ENCODE measurements around the gene KRT80.

The KRT80 gene

DNA sequence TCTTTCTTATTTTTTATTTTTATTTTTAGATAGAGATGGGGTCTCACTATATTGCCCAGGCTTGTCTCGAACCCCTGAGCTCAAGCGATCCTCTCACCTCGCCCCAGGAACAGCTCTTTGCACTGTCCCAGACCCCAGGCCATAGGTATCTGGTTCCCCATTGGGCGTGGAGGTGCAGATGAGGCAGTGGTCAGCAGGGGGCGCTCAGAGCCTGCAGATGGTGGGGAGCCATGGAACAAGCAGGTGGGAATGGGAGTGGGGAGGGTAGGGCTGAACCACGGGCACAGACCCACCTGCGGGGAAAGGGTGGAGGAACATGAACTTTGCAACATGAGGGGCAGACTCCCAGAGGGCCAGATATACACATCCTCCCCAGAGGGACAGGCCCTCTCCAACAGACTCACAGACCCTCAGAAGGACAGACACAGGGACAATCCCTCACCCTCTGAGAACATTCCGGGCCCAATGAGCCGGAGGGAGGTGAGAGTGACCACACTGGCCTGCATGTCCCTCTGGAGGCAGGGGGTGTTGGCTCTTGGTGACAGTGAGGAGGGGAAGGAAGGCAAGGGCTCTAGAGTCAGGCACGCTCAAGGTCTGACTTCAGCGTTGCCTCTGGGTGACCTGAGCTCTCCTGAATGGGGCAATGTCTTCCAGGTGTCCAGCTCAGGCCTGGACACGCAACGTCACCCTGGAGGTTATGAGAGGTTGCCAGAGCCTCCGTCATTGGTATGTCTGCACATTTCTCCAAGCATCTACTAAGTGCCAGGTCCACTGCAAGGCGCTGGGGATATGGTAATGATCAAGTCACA lies 34.9 kb downstream of the KRT80 start:
- H3K27me3 ChIP-seq (ENCODE audit: insufficient read depth, low read length): no peaks in the 10 kb centered on the region
- H3K27ac ChIP-seq (ENCODE audit: low read depth, low read length): no peak overlapping the region
- H3K9ac ChIP-seq (ENCODE audit: low read depth, low read length): no peak overlapping the region
- H3K4me3 ChIP-seq (ENCODE audit: low read length): no peak overlapping the region
- WGBS: 55% methylated on average over 15 of the region's 15 CpGs
- H3K9me3 ChIP-seq (ENCODE audit: insufficient read depth, low read depth, low read length): no peaks in the 10 kb centered on the region
- H3K36me3 ChIP-seq (ENCODE audit: insufficient read depth, low read length): no peaks in the 10 kb centered on the region
- H3K4me1 ChIP-seq (ENCODE audit: insufficient read depth, low read length): no peaks in the 10 kb centered on the region

DNA sequence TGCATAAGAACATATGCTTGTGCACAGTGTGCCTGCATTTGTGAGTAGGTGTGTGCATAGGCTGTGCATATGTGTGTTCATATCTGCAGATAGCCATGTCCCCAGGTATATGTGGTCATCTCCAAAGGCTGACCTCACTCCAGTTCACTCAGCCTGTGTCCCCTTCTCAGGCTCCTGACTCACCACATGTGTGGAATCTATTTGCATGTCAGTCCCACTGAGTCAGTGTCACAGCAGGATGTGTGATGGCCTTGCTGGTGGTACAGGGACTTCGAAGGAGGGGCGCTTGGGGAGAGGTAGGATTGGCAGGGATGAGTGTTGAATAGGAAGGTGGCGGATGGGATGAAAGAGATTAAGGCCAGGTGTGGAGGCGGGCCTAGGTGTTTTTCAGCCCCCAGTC lies 35.5 kb downstream of the KRT80 start:
- Histone ChIP-seq H3K36me3 (ENCODE audit: insufficient read depth, low read length) (no peaks in the 10 kb centered on the region), H3K9ac (ENCODE audit: low read depth, low read length) (no peak overlapping the region), H3K9me3 (ENCODE audit: insufficient read depth, low read depth, low read length) (no peaks in the 10 kb centered on the region), H3K27ac (ENCODE audit: low read depth, low read length) (no peak overlapping the region), H3K27me3 (ENCODE audit: insufficient read depth, low read length) (no peaks in the 10 kb centered on the region), H3K4me3 (ENCODE audit: low read length) (no peak overlapping the region), H3K4me1 (ENCODE audit: insufficient read depth, low read length) (no peaks in the 10 kb centered on the region)
- 66% methylated on average over 4 of the region's 4 CpGs for WGBS

DNA sequence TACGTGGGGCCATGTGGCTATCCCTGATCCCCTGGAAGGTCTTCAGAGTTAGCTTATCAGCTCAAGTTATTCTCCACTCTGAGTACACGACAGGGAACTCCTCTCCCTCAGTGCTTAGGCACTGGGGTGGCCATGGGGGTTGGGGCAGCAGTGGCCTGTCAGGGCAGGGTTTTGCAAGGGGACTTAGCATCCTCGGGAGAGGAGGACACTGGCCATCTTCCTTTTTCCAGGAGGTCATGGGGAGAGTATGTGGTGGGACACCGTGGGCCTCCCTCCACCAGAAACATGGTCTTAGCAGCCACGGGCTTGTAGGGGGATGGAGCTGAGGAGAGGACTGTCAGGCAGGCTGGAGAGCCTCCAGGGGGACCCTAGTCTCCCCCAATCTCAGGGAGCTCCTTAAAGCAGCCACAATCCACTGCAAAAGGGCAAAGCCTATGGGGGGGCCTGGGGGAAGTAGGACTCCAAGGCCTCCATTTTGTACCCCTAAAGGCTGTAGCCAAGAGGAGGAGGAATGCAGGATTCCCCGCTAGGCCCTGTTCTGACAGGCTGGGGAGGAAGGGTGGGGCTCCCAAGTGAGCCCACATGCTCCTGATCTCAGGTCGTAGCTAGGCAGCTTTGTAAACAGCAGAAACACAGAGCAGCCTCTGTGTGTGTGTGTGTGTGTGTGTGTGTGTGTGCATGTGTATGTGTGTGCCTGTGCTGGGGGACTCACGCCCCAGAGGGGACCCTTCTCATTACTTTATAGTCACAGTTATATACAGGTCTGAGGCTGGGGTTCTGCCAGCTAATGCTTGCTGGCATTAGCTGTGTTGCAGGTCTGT lies 36.6 kb downstream of the KRT80 start:
- Histone ChIP-seq H3K9ac (ENCODE audit: low read depth, low read length) (no peak overlapping the region), H3K9me3 (ENCODE audit: insufficient read depth, low read depth, low read length) (no peaks in the 10 kb centered on the region), H3K27ac (ENCODE audit: low read depth, low read length) (no peak overlapping the region), H3K4me3 (ENCODE audit: low read length) (no peak overlapping the region), H3K36me3 (ENCODE audit: insufficient read depth, low read length) (no peaks in the 10 kb centered on the region), H3K27me3 (ENCODE audit: insufficient read depth, low read length) (no peaks in the 10 kb centered on the region), H3K4me1 (ENCODE audit: insufficient read depth, low read length) (no peaks in the 10 kb centered on the region)
- 87% methylated on average over 7 of the region's 8 CpGs for WGBS

DNA sequence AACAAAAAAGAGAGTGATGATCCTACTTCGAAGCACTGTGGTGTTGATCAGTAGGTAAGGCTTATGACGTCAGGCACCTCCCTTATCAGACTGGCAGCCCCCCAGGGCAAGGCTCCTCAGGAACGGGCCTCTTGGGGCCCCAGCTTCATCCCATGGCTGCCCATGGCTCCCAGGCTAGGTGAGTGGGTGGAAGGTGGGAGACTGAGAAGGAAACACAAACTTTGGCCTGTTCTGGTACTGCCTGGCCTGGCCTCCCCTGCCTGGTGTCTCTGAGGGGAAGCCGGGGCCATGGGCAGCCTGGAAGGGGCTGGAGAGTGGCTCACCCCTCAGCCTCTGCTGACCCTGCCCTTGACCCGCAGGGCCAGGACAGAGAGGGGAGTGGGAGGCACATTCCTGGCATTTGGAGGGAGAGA lies 38.9 kb downstream of the KRT80 start:
- Histone ChIP-seq H3K9ac (ENCODE audit: low read depth, low read length) (no peak overlapping the region), H3K9me3 (ENCODE audit: insufficient read depth, low read depth, low read length) (no peaks in the 10 kb centered on the region), H3K4me1 (ENCODE audit: insufficient read depth, low read length) (peaks cover 8% of the 10 kb centered on the region; the same call in 1 of the 2 replicates), H3K27me3 (ENCODE audit: insufficient read depth, low read length) (no peaks in the 10 kb centered on the region), H3K27ac (ENCODE audit: low read depth, low read length) (no peak overlapping the region), H3K4me3 (ENCODE audit: low read length) (no peak overlapping the region), H3K36me3 (ENCODE audit: insufficient read depth, low read length) (no peaks in the 10 kb centered on the region)
- 94% methylated on average over 5 of the region's 5 CpGs for WGBS

DNA sequence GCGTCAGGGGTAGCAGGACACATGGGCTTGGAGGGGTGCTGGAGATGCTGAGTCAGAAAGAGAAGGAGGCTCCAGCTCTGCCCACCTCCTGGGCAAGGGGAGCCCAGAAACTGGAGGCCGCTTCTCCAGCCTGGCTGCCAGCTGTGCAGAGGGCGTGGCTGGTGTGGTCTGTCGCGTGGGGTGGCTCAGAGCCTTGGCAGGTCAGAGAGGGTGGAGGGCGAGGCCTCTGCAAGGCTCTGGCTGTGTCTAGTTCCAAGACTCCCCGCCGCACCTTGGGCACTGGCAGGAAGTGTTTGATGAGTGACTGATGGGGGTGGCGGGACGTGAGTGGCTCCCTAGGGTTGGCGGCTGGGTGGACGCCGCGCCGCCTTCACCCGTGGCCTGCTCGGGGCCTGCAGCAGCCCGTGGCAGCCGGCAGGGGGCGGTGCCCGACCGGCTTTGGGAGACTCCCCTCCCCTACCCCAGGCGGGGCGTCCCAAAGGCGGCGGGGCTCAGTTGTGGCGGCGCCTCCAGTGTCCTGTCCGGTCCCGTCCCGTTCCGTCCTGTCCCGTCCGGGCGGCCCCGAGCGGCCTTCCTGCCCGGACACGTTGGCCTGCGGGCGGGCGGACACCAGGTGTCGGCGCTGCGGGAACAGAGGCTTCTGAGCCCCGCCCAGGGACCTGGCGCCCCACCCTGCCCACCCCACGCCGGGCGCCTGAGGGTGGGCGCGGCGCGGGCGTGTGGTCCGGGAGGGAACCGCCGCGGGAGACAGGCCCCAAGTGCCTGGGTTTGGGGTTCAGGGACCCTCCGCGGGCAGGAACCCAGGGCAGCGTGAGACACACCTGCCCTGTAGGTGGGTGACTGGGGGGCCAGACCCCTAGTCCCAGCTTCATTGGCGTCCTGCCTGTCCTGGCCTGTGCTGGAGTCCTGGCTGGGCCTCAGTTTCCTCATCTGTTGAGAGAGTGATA lies 39.7 kb downstream of the KRT80 start:
- H3K27me3 ChIP-seq (ENCODE audit: insufficient read depth, low read length): no peaks in the 10 kb centered on the region
- no peak overlapping the region; the same call in 1 of the 2 replicates for H3K4me3 ChIP-seq (ENCODE audit: low read length)
- no peaks in the 10 kb centered on the region for H3K9me3 ChIP-seq (ENCODE audit: insufficient read depth, low read depth, low read length)
- H3K27ac ChIP-seq (ENCODE audit: low read depth, low read length): no peak overlapping the region
- peaks cover 8% of the 10 kb centered on the region for H3K4me1 ChIP-seq (ENCODE audit: insufficient read depth, low read length)
- WGBS: 89% methylated on average over 63 of the region's 63 CpGs
- H3K36me3 ChIP-seq (ENCODE audit: insufficient read depth, low read length): no peaks in the 10 kb centered on the region
- no peak overlapping the region; the same call in 1 of the 2 replicates for H3K9ac ChIP-seq (ENCODE audit: low read depth, low read length)

DNA sequence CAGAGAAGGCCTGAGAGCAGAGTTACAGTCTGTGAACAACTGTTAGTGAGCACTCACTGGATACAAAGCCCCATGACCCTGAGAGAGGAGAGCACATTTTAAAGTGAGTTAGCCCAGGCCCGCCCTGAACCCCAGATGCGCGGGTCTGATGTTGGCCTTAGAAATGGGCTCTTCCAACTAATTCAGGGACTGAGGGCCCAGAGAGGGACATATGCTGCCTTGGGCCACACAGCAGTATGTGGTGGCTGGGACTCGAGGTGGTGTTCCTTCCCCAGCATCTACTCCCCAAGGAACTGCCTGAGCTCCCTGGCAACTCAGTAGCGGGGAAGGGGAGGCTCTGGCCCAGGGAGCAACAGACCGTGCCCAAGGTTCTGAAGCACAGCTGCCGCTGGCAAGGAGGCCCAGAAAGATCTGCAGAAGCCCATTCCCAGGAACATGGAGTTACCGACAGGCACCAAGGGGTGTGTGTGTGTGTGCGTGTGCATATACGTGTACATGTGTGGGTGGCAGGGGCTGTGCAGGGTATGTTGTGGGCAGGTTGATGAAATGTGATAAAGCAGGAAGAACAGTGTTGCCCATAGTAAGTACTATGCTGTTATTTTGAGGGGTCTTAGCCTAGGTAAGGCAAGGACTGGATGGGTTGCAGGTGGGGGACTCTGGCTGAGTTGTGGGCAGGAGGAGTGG lies 40.5 kb downstream of the KRT80 start:
- Histone ChIP-seq H3K9ac (ENCODE audit: low read depth, low read length) (no peak overlapping the region; the same call in 1 of the 2 replicates), H3K4me3 (ENCODE audit: low read length) (no peak overlapping the region), H3K36me3 (ENCODE audit: insufficient read depth, low read length) (no peaks in the 10 kb centered on the region), H3K4me1 (ENCODE audit: insufficient read depth, low read length) (peaks cover 11% of the 10 kb centered on the region), H3K27ac (ENCODE audit: low read depth, low read length) (no peak overlapping the region), H3K27me3 (ENCODE audit: insufficient read depth, low read length) (no peaks in the 10 kb centered on the region), H3K9me3 (ENCODE audit: insufficient read depth, low read depth, low read length) (no peaks in the 10 kb centered on the region)
- 94% methylated on average over 10 of the region's 10 CpGs for WGBS

DNA sequence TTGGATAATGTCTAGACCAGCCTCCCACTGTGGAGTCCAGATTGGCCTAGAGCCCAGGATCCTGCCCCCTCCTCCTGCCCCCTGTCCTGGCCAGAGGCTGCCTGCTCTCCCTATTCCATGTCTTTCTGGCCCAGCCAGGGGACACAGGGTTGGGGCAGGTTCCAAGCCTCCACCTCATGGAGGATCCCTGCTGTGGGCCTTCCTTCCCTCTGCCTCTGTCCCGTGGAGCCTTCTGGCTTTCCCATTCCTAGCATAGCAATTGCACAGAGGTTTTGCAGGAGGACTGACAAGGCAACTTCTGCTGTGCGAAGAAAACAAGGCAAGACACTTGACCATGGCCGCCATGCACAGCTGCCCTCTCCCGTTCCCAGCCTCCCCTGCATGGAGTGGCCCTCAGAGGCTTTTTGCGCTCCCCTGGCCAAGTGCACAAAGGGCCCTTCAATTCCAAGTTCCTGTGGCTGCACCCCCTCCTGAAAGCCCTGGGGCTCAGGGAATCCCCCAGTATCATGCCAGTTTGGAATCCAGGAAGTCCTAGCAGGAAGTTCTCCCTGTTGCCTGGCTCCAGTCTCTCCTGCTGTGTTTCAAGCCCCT lies 42.1 kb downstream of the KRT80 start:
- 78% methylated on average over 5 of the region's 5 CpGs for whole genome bisulfite sequencing
- Histone ChIP-seq H3K36me3 (ENCODE audit: insufficient read depth, low read length) (no peaks in the 10 kb centered on the region), H3K9ac (ENCODE audit: low read depth, low read length) (no peak overlapping the region), H3K4me1 (ENCODE audit: insufficient read depth, low read length) (peaks cover 11% of the 10 kb centered on the region), H3K27ac (ENCODE audit: low read depth, low read length) (no peak overlapping the region), H3K27me3 (ENCODE audit: insufficient read depth, low read length) (no peaks in the 10 kb centered on the region), H3K4me3 (ENCODE audit: low read length) (no peak overlapping the region), H3K9me3 (ENCODE audit: insufficient read depth, low read depth, low read length) (no peaks in the 10 kb centered on the region)

DNA sequence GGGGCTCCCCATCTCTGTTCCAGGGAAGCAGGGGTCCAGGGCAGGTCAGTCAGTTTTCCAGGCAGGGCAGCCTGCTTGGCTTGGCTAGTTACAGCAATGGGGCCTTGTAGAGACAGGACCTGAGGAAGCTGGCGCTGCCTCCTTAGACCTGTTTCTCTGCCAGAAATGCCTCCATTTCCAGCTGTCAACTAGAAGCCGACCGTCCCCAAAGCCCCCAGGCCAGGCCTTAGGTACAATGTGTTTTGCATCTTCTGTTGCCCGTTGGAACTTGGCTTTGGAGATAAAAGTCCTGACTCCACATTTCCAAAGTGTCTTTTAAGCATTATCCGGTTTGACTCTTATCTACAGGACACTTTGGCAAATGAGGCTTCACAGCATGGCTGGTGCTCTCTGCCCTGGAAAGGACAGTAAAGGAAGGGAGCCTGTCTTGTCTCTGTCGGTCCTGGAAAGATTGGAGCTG lies 42.6 kb downstream of the KRT80 start:
- WGBS: 81% methylated on average over 6 of the region's 6 CpGs
- Histone ChIP-seq H3K27me3 (ENCODE audit: insufficient read depth, low read length) (no peaks in the 10 kb centered on the region), H3K9me3 (ENCODE audit: insufficient read depth, low read depth, low read length) (no peaks in the 10 kb centered on the region), H3K27ac (ENCODE audit: low read depth, low read length) (peak overlapping the region; percentile 59; the same call in 1 of the 2 replicates), H3K4me3 (ENCODE audit: low read length) (no peak overlapping the region), H3K4me1 (ENCODE audit: insufficient read depth, low read length) (peaks cover 11% of the 10 kb centered on the region), H3K9ac (ENCODE audit: low read depth, low read length) (0 out of 2 replicates have a peak overlapping the region, but pooled peaks have one; percentile 25), H3K36me3 (ENCODE audit: insufficient read depth, low read length) (no peaks in the 10 kb centered on the region)

DNA sequence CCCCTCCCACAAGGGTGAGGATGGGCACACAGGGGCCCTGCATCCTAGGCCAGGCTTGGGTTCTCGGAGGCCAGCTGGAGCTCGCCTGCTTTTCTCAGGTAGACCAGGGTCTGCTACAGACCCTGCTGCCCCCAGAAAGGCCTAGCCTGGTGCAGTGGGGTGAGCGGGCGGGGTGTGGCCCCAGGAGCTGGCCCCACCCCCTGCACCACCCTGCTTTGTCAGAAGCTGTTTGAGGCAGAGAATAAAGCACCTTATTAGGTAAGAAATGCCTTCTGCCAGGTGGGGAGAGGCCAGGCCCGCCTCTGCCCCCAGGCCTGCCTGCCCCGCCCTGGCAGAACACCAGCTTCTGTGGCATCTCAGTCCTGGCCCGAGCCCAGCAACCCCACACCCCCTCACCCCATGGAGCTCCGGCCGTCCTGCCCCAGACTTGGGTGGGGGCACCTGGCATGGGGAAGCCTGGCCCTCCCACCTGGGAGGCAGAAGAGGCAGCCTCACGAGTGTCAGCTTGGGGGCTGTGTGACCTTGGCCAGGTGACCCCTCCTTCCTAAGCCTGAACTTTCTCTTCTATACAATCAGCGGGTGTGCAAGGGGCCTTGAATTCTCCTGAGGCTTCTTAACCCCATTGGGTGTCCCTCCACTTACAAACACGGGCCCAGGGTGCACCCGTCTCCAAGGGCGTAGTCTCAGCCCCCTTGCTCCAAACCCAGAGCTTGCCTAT lies 43.2 kb downstream of the KRT80 start:
- Histone ChIP-seq H3K27me3 (ENCODE audit: insufficient read depth, low read length) (no peaks in the 10 kb centered on the region), H3K9ac (ENCODE audit: low read depth, low read length) (peak overlapping the region; percentile 65), H3K27ac (ENCODE audit: low read depth, low read length) (peak overlapping the region; percentile 59), H3K9me3 (ENCODE audit: insufficient read depth, low read depth, low read length) (no peaks in the 10 kb centered on the region), H3K36me3 (ENCODE audit: insufficient read depth, low read length) (no peaks in the 10 kb centered on the region), H3K4me1 (ENCODE audit: insufficient read depth, low read length) (peaks cover 11% of the 10 kb centered on the region), H3K4me3 (ENCODE audit: low read length) (no peak overlapping the region)
- WGBS: 91% methylated on average over 14 of the region's 14 CpGs
